ENCODE data around the gene SKOR1. TPM values are rescaled to one million over a fixed set of nuclear protein-coding genes. Genes with fewer than 3 reads are reported as not detected.

Gene SKOR1
- total RNA-seq, 1 donor from 2014 or later: 0.41 TPM

- FAIRE-seq: no peak
- DNase-seq (ENCODE audit: low spot score in 2 of 2): no peak
Measured at GRCh38 chr15:67813104-67813634, 12.1 kb upstream of the SKOR1 start.

GRCh38 chr15:67815036-67815592, 10.2 kb upstream of the SKOR1 start:
- FAIRE-seq (no peak), DNase-seq (ENCODE audit: low spot score in 2 of 2) (no peak)

DNA sequence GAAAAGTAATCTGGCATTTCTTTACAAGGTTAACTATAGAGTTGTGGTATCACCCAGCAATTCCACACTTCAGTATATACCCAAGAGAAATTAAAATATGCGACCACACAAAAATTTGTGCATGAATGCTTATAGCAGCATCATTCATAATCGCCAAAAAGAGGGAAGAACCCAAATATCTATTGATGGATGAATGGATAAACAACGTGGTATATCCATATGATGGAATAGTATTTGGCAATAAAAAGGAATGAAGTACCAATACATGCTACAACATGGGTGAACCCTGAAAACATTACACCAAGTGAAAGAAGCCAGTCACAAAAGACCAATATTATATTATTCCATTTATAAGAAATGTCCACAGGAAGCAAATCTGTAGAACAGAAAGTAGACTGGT, 8.6 kb upstream of the SKOR1 start:
- no peak for FAIRE-seq

GRCh38 chr15:67818464-67818863, 6.8 kb upstream of the SKOR1 start:
- FAIRE-seq (no peak), DNase-seq (ENCODE audit: low spot score in 2 of 2) (no peak)

More for the DNA sequence above, 8.6 kb upstream of the SKOR1 start:
- DNase-seq (ENCODE audit: low spot score in 2 of 2): no peak

GRCh38 chr15:67819636-67820035, 5.7 kb upstream of the SKOR1 start:
- DNase-seq (ENCODE audit: low spot score in 2 of 2) (peak in 1 of 2 donors; percentile 10), FAIRE-seq (no peak)

- peak in 1 of 2 donors; percentile 20 for DNase-seq (ENCODE audit: low spot score in 2 of 2)
- no peak for FAIRE-seq
Measured at GRCh38 chr15:67820122-67820991, 5.0 kb upstream of the SKOR1 start.

DNA sequence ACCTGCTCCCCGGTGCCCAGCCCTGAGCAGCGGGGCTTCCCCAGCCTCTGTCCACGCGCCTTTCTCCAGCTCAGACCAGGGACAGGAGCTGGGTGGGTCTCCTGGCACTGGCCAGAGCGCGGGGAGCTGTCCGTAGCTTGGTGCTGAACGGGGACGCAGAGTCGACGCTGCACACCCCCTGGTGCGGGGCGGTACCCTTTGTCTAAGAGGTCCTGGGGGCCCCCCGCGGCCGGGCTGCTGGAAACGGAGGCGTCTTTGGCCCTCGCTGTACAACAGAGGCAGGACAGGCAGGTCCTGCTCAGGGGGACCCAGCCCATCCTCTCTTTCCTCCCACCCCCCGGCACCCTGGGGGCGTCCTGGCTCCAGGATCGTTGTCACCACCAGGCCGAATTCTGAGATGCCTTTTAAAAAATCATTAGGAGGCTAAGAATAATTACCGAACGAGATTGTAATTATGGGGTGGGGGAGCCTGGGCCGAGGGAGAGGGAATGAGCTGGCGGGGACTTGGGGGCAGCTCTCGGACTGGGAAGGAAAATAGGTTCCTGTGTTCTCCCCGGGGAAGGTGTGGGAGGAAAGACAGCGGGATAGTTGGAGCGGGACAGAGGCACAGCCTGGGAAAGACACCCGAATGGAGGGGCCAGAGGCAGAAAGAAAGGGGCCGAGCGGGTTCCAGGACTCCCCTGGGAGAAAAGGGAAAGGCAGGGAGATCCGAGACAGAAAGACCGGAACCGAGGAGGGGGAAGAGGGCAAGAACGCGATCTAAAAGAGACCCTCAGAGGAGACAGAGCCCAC, 4.1 kb upstream of the SKOR1 start:
- DNase-seq (ENCODE audit: low spot score in 2 of 2): peak; percentile 70 to 72

GRCh38 chr15:67821784-67822440, 3.4 kb upstream of the SKOR1 start:
- DNase-seq (ENCODE audit: low spot score in 2 of 2): peak in 1 of 2 donors; percentile 24
- FAIRE-seq: no peak

More for the DNA sequence above, 4.1 kb upstream of the SKOR1 start:
- no peak for FAIRE-seq

- no peak for FAIRE-seq
- DNase-seq (ENCODE audit: low spot score in 2 of 2): peak in 1 of 2 donors; percentile 38
Measured at GRCh38 chr15:67822537-67823313, 2.6 kb upstream of the SKOR1 start.

DNA sequence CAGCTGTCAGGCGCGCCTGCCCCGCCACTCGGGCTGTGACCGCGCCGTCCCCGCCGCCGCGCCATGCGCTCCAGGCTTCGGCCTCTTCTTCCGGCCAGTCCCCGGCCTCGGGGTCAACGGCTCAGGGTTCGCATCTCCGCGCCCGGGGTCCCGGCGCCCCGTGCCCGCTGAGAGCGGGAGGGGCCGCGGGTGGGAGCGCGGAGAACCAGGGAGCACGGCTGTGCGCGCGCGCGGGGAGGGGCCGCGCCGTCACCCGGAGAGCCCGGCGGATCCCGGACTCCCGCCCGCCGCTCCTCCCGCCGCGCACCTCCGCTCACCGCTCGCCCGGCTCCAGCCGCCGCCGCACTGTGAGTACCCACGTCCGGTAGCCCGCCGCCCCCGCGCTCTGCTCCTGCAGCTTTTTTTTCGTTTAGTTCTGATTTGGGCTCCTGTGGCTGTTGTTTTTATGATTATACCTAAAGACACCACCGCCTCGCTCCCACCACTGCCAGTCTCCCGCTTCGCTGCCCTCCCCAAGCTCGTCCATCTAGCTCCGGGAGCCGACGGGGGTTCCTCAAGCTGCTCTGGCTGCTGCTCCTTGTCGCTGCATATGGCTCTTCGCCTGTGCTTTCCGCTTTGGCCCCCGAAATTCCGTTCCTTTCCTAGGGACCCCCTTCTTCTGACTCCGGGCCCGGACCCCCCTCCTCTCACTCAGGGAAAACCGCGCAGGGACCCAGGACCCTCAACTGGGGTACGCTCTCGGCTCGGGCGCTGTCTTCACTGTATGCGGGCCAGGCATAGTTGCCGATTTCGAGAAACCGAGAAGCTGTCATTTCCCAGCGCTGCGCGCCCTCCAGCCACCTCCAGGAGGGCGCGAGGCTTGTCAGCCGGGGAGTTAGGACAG, 1.8 kb upstream of the SKOR1 start:
- peak in 1 of 2 donors; percentile 43 for DNase-seq (ENCODE audit: low spot score in 2 of 2)
- no peak for FAIRE-seq

DNA sequence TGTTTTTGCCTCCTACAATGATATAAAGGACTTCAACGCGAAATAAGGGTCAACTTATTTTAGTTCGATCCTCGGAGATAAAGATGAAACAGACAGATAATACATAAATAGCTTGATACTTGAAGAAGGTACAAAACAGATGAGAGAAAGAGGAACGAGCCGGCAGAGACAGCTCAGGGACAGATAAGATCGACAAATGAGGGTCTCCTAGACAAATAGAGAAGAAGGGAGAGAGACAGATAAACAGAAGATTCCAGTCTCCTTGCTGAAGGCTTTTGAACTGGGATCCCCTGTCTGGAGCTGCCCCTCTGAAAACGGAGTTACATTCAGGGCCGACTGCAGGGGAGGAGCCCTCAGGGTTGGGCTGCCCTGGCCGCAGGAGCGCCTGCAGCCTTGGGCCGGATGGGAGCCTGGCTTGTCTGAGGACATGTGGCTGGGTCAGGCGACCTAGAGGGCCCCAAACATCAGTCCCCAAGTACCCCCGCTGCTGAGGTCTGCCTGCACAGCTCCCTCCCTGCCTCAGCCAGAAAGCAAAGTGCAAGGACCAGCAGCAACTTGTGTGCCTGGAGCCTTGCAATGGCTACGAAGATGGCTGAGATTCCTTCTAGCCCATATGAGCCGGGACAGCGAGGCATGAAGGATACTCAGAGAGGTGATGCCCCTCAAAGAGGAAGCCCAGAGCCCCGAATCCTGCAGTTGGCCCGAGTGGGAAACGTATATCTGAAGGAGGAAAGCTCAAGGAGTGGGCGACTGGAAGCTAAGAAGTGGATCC, 926 bp upstream of the SKOR1 start:
- peak in 1 of 2 donors; percentile 36 for DNase-seq (ENCODE audit: low spot score in 2 of 2)
- FAIRE-seq: no peak

- FAIRE-seq: no peak
Measured at GRCh38 chr15:67825881-67826716, 790 bp downstream of the SKOR1 start.

GRCh38 chr15:67826717-67827561, 1.6 kb downstream of the SKOR1 start:
- FAIRE-seq: no peak
- DNase-seq (ENCODE audit: low spot score in 2 of 2): peak in 1 of 2 donors; percentile 44

More at GRCh38 chr15:67825881-67826716, 790 bp downstream of the SKOR1 start:
- DNase-seq (ENCODE audit: low spot score in 2 of 2): peak in 1 of 2 donors; percentile 38

DNA sequence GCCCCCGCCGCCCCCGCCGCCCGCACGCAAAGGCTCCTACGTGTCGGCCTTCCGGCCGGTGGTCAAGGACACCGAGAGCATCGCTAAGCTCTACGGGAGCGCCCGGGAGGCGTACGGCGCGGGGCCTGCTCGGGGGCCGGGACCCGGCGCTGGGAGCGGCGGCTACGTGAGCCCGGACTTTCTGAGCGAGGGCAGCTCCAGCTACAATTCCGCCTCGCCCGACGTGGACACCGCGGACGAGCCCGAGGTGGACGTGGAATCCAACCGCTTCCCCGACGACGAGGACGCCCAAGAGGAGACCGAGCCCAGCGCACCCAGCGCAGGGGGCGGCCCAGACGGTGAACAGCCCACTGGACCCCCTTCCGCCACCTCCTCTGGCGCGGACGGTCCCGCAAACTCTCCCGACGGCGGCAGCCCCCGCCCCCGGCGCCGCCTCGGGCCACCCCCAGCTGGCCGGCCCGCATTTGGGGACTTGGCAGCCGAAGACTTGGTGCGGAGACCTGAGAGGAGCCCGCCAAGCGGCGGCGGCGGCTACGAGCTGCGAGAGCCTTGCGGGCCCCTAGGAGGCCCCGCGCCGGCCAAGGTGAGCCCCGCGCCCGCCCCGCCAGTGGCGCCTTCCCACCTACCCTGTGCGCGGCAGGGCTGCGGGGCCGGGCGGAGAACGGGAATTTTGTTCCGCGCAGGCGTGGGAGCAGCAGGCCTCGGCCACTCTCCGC, 2.4 kb downstream of the SKOR1 start:
- no peak for FAIRE-seq
- DNase-seq (ENCODE audit: low spot score in 2 of 2): no peak

GRCh38 chr15:67828278-67828968, 3.1 kb downstream of the SKOR1 start:
- FAIRE-seq (no peak), DNase-seq (ENCODE audit: low spot score in 2 of 2) (peak in 1 of 2 donors; percentile 24)

All from frontal cortex (tissue), 4 donors.